ENCODE measurements around the gene CPNE8.

- TF ChIP-seq CTCF (IDR thresholded peaks at IDR 0.05): no peak
- TF ChIP-seq POLR2A (IDR thresholded peaks at IDR 0.05): no peak
These were observed 26.4 kb downstream of the CPNE8 start for GRCh38 chr12:38878986-38879385.
